MG63 (cell line): ENCODE results near the gene TEN1. TPM values are rescaled to one million over a fixed set of nuclear protein-coding genes. Genes with fewer than 3 reads are reported as not detected.
A peak's percentile ranks its signal among the peaks of the same experiment; 100 is the strongest.
"Not testable (repeated sequence)": the region's sequence is repeated elsewhere in the genome, so short reads cannot be mapped to it uniquely, and the experiment has no call there.

Experiments used
- DNase-seq: peaks from one replicate; pipeline ENCODE4 v3.0.0-alpha.2; 2020
- H3K27me3 ChIP-seq: fragments of 250-450 bp; sonication (Bioruptor Pico); 2 replicates; pipeline ENCODE4 v1.5.1; 2020; ENCODE audit warnings: mild to moderate bottlenecking, moderate library complexity
- H3K36me3 ChIP-seq: fragments of 250-450 bp; sonication (Bioruptor Pico); 2 replicates; pipeline ENCODE4 v1.5.1; 2020; ENCODE audit warnings: mild to moderate bottlenecking, moderate library complexity
- H3K4me3 ChIP-seq: fragments of 250-450 bp; sonication (Bioruptor Pico); 2 replicates; pipeline ENCODE4 v1.5.1; 2020; ENCODE audit warnings: mild to moderate bottlenecking, moderate library complexity
- H3K9me3 ChIP-seq: fragments of 250-450 bp; sonication (Bioruptor Pico); 2 replicates; pipeline ENCODE4 v1.5.1; 2020; ENCODE audit warnings: mild to moderate bottlenecking, moderate library complexity
- total RNA-seq: library from RNA; depleted of rRNA; stranded (reverse); fragments of >200 nt; shearing (Covaris generic); gene quantifications from 2 replicates; pipeline ENCODE4 v1.2.3, GENCODE V29; 2014; ENCODE audit warnings: low replicate concordance

TEN1 gene
- total RNA-seq, 1 experiment from 2014 or later = 23.2 TPM

- Histone ChIP-seq H3K36me3 (peaks cover 14% of the 10 kb centered on the region), H3K9me3 (no peaks in the 10 kb centered on the region)
- DNase-seq = no peak
Measured at GRCh38 chr17:75970011-75970523, 9.0 kb upstream of the TEN1 start.

GRCh38 chr17:75970626-75971025, 8.4 kb upstream of the TEN1 start:
- DNase-seq = no peak
- Histone ChIP-seq H3K4me3 (no peak overlapping the region), H3K27me3 (no peaks in the 10 kb centered on the region), H3K9me3 (no peaks in the 10 kb centered on the region), H3K36me3 (peaks cover 20% of the 10 kb centered on the region)

More at GRCh38 chr17:75970011-75970523, 9.0 kb upstream of the TEN1 start:
- no peak overlapping the region for H3K4me3 ChIP-seq
- no peaks in the 10 kb centered on the region for H3K27me3 ChIP-seq

- H3K27me3 ChIP-seq, H3K9me3 ChIP-seq, H3K4me3 ChIP-seq, DNase-seq: not testable (repeated sequence)
- H3K36me3 ChIP-seq = peaks cover 27% of the 10 kb centered on the region
Measured at GRCh38 chr17:75975187-75975586, 3.9 kb upstream of the TEN1 start.

GRCh38 chr17:75975757-75976174, 3.3 kb upstream of the TEN1 start:
- Histone ChIP-seq H3K27me3 (no peaks in the 10 kb centered on the region), H3K4me3 (no peak overlapping the region), H3K9me3 (no peaks in the 10 kb centered on the region), H3K36me3 (peaks cover 27% of the 10 kb centered on the region)
- no peak for DNase-seq

- DNase-seq = no peak
- no peak overlapping the region; the same call in 1 of the 2 replicates for H3K4me3 ChIP-seq
Measured at GRCh38 chr17:75976175-75976848, 2.7 kb upstream of the TEN1 start.

GRCh38 chr17:75979705-75980187, 706 bp downstream of the TEN1 start:
- no peaks in the 10 kb centered on the region for H3K9me3 ChIP-seq

More at GRCh38 chr17:75976175-75976848, 2.7 kb upstream of the TEN1 start:
- peaks cover 27% of the 10 kb centered on the region for H3K36me3 ChIP-seq
- no peaks in the 10 kb centered on the region for H3K9me3 ChIP-seq
- no peaks in the 10 kb centered on the region for H3K27me3 ChIP-seq

GRCh38 chr17:75980188-75981018, 1.4 kb downstream of the TEN1 start:
- H3K4me3 ChIP-seq = peak overlapping the region; percentile 85
- DNase-seq = no peak

More at GRCh38 chr17:75979705-75980187, 706 bp downstream of the TEN1 start:
- no peak for DNase-seq
- Histone ChIP-seq H3K27me3 (no peaks in the 10 kb centered on the region), H3K4me3 (peak overlapping the region; percentile 85), H3K36me3 (peaks cover 16% of the 10 kb centered on the region)

GRCh38 chr17:75981019-75981615, 2.1 kb downstream of the TEN1 start:
- H3K36me3 ChIP-seq = peaks cover 9% of the 10 kb centered on the region
- H3K9me3 ChIP-seq = no peaks in the 10 kb centered on the region
- no peaks in the 10 kb centered on the region for H3K27me3 ChIP-seq
- H3K4me3 ChIP-seq = no peak overlapping the region
- DNase-seq = no peak

More at GRCh38 chr17:75980188-75981018, 1.4 kb downstream of the TEN1 start:
- peaks cover 12% of the 10 kb centered on the region for H3K36me3 ChIP-seq
- H3K27me3 ChIP-seq = no peaks in the 10 kb centered on the region
- no peaks in the 10 kb centered on the region for H3K9me3 ChIP-seq

GRCh38 chr17:75983501-75984181, 4.6 kb downstream of the TEN1 start:
- no peak overlapping the region for H3K4me3 ChIP-seq
- no peak for DNase-seq
- H3K36me3 ChIP-seq = peaks cover 2% of the 10 kb centered on the region; the same call in 1 of the 2 replicates
- H3K27me3 ChIP-seq = no peaks in the 10 kb centered on the region
- no peaks in the 10 kb centered on the region for H3K9me3 ChIP-seq

- H3K4me3 ChIP-seq = no peak overlapping the region
- no peaks in the 10 kb centered on the region for H3K9me3 ChIP-seq
- H3K36me3 ChIP-seq = peaks cover 2% of the 10 kb centered on the region; the same call in 1 of the 2 replicates
- no peaks in the 10 kb centered on the region for H3K27me3 ChIP-seq
- no peak for DNase-seq
Measured at GRCh38 chr17:75985986-75986385, 6.9 kb downstream of the TEN1 start.

GRCh38 chr17:75987041-75987440, 8.0 kb downstream of the TEN1 start:
- Histone ChIP-seq H3K27me3 (no peaks in the 10 kb centered on the region), H3K36me3 (peaks cover 8% of the 10 kb centered on the region), H3K4me3 (no peak overlapping the region), H3K9me3 (no peaks in the 10 kb centered on the region)
- peak; percentile 47 for DNase-seq

GRCh38 chr17:75991396-75991795, 12.4 kb downstream of the TEN1 start:
- Histone ChIP-seq H3K36me3 (peaks cover 16% of the 10 kb centered on the region), H3K4me3 (no peak overlapping the region), H3K27me3 (no peaks in the 10 kb centered on the region), H3K9me3 (no peaks in the 10 kb centered on the region)
- DNase-seq = no peak

- Histone ChIP-seq H3K27me3 (no peaks in the 10 kb centered on the region), H3K9me3 (no peaks in the 10 kb centered on the region), H3K4me3 (no peak overlapping the region), H3K36me3 (peaks cover 14% of the 10 kb centered on the region)
- DNase-seq = no peak
Measured at GRCh38 chr17:75994802-75995370, 15.8 kb downstream of the TEN1 start.

GRCh38 chr17:75995385-75995925, 16.4 kb downstream of the TEN1 start:
- DNase-seq = no peak
- H3K9me3 ChIP-seq = no peaks in the 10 kb centered on the region
- H3K27me3 ChIP-seq = no peaks in the 10 kb centered on the region
- no peak overlapping the region for H3K4me3 ChIP-seq
- H3K36me3 ChIP-seq = peaks cover 17% of the 10 kb centered on the region

- no peaks in the 10 kb centered on the region for H3K9me3 ChIP-seq
- peaks cover 11% of the 10 kb centered on the region for H3K36me3 ChIP-seq
- no peak for DNase-seq
- no peaks in the 10 kb centered on the region for H3K27me3 ChIP-seq
- H3K4me3 ChIP-seq = no peak overlapping the region
Measured at GRCh38 chr17:75996665-75997590, 17.9 kb downstream of the TEN1 start.
